ENCODE measurements around the gene LIPN. TPM values are rescaled to one million over a fixed set of nuclear protein-coding genes. Genes with fewer than 3 reads are reported as not detected.

The LIPN gene
- total RNA-seq, 1 experiment from 2014 or later = not detected

- no peak overlapping the region for H4K8ac ChIP-seq (replicated peaks; ENCODE audit: insufficient read length, low read depth, low read length)
- H3K4ac ChIP-seq (ENCODE audit: low read depth, low read length) = no peak overlapping the region
- no peak overlapping the region for H2BK20ac ChIP-seq (ENCODE audit: low read depth, low read length, poor library complexity, severe bottlenecking)
- no peak overlapping the region for H2BK12ac ChIP-seq (ENCODE audit: insufficient read length, low read depth, low read length)
- no CpG with 5 or more reads among the region's 3 CpGs for WGBS (ENCODE audit: extremely low coverage, insufficient read length, low lambda C conversion rate)
- Mint-ChIP-seq H3K36me3 (ENCODE audit: insufficient read depth in 1 of 3, low read depth in 3 of 3) (no peaks in the 10 kb centered on the region), H3K4me1 (no peaks in the 10 kb centered on the region), H3K4me3 (no peak overlapping the region), H3K27me3 (ENCODE audit: low read depth) (no peaks in the 10 kb centered on the region; the same call in 1 of the 2 replicates), H3K27ac (no peak overlapping the region), H3K9me3 (no peaks in the 10 kb centered on the region)
- no peak overlapping the region for H3T11ph ChIP-seq (ENCODE audit: low read length)
- H3K4me2 ChIP-seq (ENCODE audit: insufficient read depth, insufficient read length, low read length) = no peak overlapping the region
- H2BK5ac ChIP-seq (ENCODE audit: insufficient read length, low read length) = no peak overlapping the region
- no peak overlapping the region for H4K91ac ChIP-seq (ENCODE audit: insufficient read length, low read depth, low read length)
- no peak overlapping the region for H3K9ac ChIP-seq (ENCODE audit: extremely low read depth, insufficient read length, low read length)
- no peaks in the 10 kb centered on the region for H3K4me1 ChIP-seq (ENCODE audit: insufficient read depth, low read length)
- H2BK15ac ChIP-seq (ENCODE audit: low read depth, low read length) = no peak overlapping the region
- H2AFZ ChIP-seq (ENCODE audit: low read length) = no peak overlapping the region
- no peaks in the 10 kb centered on the region for H4K20me1 ChIP-seq (ENCODE audit: control insufficient read depth, insufficient read depth, insufficient read length)
- no peak overlapping the region for H3K18ac ChIP-seq (ENCODE audit: insufficient read length, low read depth, low read length)
- no peak overlapping the region for H2AK5ac ChIP-seq (ENCODE audit: insufficient read length, low read length)
- no peak for DNase-seq
- H3K27me3 ChIP-seq (ENCODE audit: insufficient read depth, low read length) = no peaks in the 10 kb centered on the region
- H3K9me3 ChIP-seq (ENCODE audit: control insufficient read depth, low read depth, low read length) = no peaks in the 10 kb centered on the region
- no peak overlapping the region for H3K56ac ChIP-seq (ENCODE audit: insufficient read length, low read depth, low read length)
- H3K23ac ChIP-seq (ENCODE audit: insufficient read length, low read depth, low read length) = no peak overlapping the region
- no peak overlapping the region for H3K27ac ChIP-seq (ENCODE audit: insufficient read length, low read depth, low read length)
- H3K23me2 ChIP-seq (ENCODE audit: insufficient read length, low read depth, low read length, poor library complexity, severe bottlenecking) = no peaks in the 10 kb centered on the region
- H3K79me2 ChIP-seq (ENCODE audit: insufficient read depth, low read length) = no peaks in the 10 kb centered on the region
- H2BK120ac ChIP-seq (ENCODE audit: low read depth, low read length, poor library complexity, severe bottlenecking) = no peak overlapping the region
- TF ChIP-seq CTCF (conservative IDR thresholded peaks at IDR 0.05) = no peak
- H4K5ac ChIP-seq (ENCODE audit: insufficient read length, low read depth, low read length) = no peak overlapping the region
- H3K79me1 ChIP-seq (ENCODE audit: insufficient read depth, low read depth, low read length, poor library complexity, severe bottlenecking) = no peaks in the 10 kb centered on the region
- H3K14ac ChIP-seq (ENCODE audit: insufficient read depth, low read length) = no peak overlapping the region
Measured at GRCh38 chr10:88819290-88819689, 59.5 kb downstream of the LIPN start.
